IPS DF 4.7 (cell line): ENCODE results near the gene SLC41A3.
"Not testable (repeated sequence)": the region's sequence is repeated elsewhere in the genome, so short reads cannot be mapped to it uniquely, and the experiment has no call there.

Experiments used
- DNase-seq: peaks from one replicate; pipeline ENCODE4 v3.0.0-alpha.2; 2013; ENCODE audit warnings: low spot score; ENCODE audit errors: extremely low read depth

Gene SLC41A3

GRCh38 chr3:126082362-126083137 lies 1.4 kb downstream of the SLC41A3 start:
- DNase-seq = no peak

- DNase-seq = no peak
Observed at GRCh38 chr3:126081618-126082361, 2.1 kb downstream of the SLC41A3 start.

- no peak for DNase-seq
Observed at GRCh38 chr3:126080970-126081369, 3.0 kb downstream of the SLC41A3 start.

- no peak for DNase-seq
Observed at GRCh38 chr3:126078866-126079265, 5.1 kb downstream of the SLC41A3 start.

- no peak for DNase-seq
Observed at GRCh38 chr3:126077754-126078153, 6.2 kb downstream of the SLC41A3 start.

- no peak for DNase-seq
Observed at GRCh38 chr3:126076140-126076539, 7.8 kb downstream of the SLC41A3 start.

- DNase-seq = no peak
Observed at GRCh38 chr3:126070146-126070545, 13.8 kb downstream of the SLC41A3 start.

- DNase-seq = no peak
Observed at GRCh38 chr3:126067959-126068358, 16.0 kb downstream of the SLC41A3 start.

- DNase-seq = not testable (repeated sequence)
Observed at GRCh38 chr3:126066676-126067075, 17.2 kb downstream of the SLC41A3 start.

GRCh38 chr3:126065876-126066275 lies 18.0 kb downstream of the SLC41A3 start:
- DNase-seq = no peak

GRCh38 chr3:126064627-126065258 lies 19.2 kb downstream of the SLC41A3 start:
- no peak for DNase-seq

GRCh38 chr3:126063358-126063965 lies 20.5 kb downstream of the SLC41A3 start:
- no peak for DNase-seq

GRCh38 chr3:126061301-126062032 lies 22.5 kb downstream of the SLC41A3 start:
- no peak for DNase-seq

GRCh38 chr3:126060613-126061145 lies 23.2 kb downstream of the SLC41A3 start:
- no peak for DNase-seq

GRCh38 chr3:126058666-126059065 lies 25.3 kb downstream of the SLC41A3 start:
- no peak for DNase-seq

- no peak for DNase-seq
Observed at GRCh38 chr3:126057936-126058335, 26.0 kb downstream of the SLC41A3 start.

GRCh38 chr3:126057501-126057819 lies 26.5 kb downstream of the SLC41A3 start:
- DNase-seq = no peak

- no peak for DNase-seq
Observed at GRCh38 chr3:126056681-126057500, 27.0 kb downstream of the SLC41A3 start.

- DNase-seq = no peak
Observed at GRCh38 chr3:126056088-126056487, 27.8 kb downstream of the SLC41A3 start.

- no peak for DNase-seq
Observed at GRCh38 chr3:126054870-126055269, 29.1 kb downstream of the SLC41A3 start.
